ENCODE data around the gene VWA1.
"Not testable (repeated sequence)": the region's sequence is repeated elsewhere in the genome, so short reads cannot be mapped to it uniquely, and the experiment has no call there.

Gene VWA1

DNA sequence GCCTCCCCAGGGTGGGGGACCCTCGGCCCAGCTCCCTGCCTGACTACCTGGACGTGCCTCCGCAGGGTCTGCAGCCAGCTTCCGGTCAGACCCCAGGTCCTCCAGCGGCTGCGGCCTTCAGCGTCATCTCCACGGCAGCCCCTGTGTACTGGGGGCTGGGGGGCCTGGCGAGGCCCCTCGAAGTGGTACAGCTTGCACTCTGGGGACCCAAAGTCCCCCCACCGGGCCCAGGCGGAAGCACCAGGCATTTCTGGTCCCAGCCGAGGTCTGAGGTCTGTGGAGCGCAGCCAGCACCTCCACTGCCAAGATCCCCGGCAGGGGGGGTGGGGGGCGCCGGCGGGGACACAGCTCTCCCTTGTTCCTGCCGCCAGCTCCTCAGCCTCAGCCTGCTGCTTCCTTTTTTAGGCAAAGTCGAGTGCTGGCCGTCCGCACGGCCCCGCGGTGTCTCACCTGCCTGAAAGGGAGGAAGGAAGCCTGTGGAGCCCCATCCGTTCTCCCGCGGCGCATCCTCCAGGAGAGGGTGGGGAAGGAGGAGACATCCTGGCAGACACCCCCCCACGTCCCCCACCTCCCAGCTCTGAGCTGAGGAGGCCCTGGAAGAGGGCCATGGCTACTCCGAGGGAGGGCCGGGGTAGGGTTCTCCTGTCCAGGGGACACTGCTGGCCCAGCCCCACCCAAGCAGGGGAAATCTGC, 1.2 kb upstream of the VWA1 start:
- no peak overlapping the region for H3K27ac Mint-ChIP-seq
- no peak overlapping the region for H3K4me3 Mint-ChIP-seq
- peaks cover 20% of the 10 kb centered on the region for H3K4me1 Mint-ChIP-seq (ENCODE audit: low read depth)
- no peaks in the 10 kb centered on the region for H3K36me3 Mint-ChIP-seq (ENCODE audit: low read depth)
- H3K27me3 Mint-ChIP-seq: peaks cover 17% of the 10 kb centered on the region
- H3K9me3 Mint-ChIP-seq: no peaks in the 10 kb centered on the region

DNA sequence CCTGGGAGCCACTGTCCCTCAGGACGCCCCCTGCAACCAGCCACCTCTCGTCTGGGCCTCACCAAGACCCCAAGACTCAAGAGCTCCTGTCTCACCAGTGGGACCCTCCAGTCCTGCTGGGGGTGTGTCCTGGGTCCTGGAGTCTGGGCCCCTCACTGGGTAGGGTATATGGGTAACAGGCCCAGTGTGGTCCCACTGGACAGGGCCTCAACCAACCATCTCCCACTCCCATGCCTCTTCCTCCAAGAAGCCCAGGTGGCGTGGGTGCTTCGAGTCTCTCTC, 725 bp upstream of the VWA1 start:
- peak overlapping the region; percentile 65 for H3K27ac Mint-ChIP-seq
- peaks cover 12% of the 10 kb centered on the region for H3K27me3 Mint-ChIP-seq
- no peaks in the 10 kb centered on the region for H3K36me3 Mint-ChIP-seq (ENCODE audit: low read depth)
- H3K9me3 Mint-ChIP-seq: no peaks in the 10 kb centered on the region
- H3K4me1 Mint-ChIP-seq (ENCODE audit: low read depth): peaks cover 20% of the 10 kb centered on the region
- H3K4me3 Mint-ChIP-seq: peak overlapping the region; percentile 63

DNA sequence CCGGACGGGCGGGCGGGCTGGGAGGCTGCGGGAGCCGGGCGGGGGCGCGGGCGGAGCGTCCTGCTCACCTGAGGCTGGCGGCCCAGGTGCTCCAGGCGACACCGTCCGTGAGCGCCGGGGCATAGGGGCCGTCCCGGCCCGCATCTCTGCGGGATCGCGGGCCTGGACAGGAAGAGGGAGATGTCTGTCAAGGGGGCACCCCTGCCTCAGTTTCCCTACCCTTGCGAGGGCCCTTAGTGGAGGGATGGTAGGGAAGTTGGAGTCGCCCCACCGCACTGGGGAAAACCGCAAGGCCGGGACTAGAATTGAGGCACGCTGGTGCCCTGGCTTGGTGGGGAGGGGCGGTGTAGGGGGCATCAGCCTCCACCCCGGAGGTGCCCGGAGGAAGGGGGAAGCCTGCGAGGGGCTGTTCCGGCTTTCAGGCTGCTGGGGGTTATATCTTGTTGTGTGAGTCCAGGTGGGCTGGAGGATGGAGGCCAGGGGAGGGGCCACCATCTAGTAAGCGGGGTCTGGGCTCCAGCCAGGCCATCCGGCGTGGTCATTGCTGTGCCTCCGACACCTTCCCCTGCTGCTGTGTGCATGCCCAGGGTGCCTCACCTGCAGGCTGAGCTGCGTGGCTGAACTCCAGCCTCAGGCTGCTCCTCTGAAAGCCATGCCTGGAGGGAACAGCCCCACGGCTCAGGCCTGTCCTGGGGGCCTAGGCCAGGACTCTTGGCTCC, 580 bp downstream of the VWA1 start:
- peaks cover 8% of the 10 kb centered on the region for H3K27me3 Mint-ChIP-seq
- H3K4me3 Mint-ChIP-seq: peak overlapping the region; percentile 49
- no peaks in the 10 kb centered on the region for H3K36me3 Mint-ChIP-seq (ENCODE audit: low read depth)
- H3K4me1 Mint-ChIP-seq (ENCODE audit: low read depth): peaks cover 20% of the 10 kb centered on the region
- no peaks in the 10 kb centered on the region for H3K9me3 Mint-ChIP-seq
- no peak overlapping the region for H3K27ac Mint-ChIP-seq

DNA sequence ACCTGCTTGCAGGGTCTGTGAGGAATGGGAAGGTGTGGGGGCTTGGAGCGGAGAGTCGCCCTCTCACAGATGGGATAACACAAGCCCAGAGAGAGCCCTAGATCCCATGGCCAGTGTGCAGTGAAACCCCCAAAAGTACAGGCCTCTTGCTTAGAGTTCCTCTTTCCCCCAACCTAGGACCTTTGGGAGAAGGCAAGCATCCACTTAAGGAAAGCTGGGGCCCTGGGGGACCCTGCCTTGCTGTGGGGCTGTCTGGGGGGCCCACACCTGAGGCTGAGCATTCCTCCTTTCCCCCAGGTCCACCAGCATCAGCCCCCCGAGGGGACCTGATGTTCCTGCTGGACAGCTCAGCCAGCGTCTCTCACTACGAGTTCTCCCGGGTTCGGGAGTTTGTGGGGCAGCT, 1.1 kb downstream of the VWA1 start:
- H3K9me3 Mint-ChIP-seq: no peaks in the 10 kb centered on the region
- H3K36me3 Mint-ChIP-seq (ENCODE audit: low read depth): no peaks in the 10 kb centered on the region
- no peak overlapping the region for H3K27ac Mint-ChIP-seq
- peak overlapping the region; percentile 49 for H3K4me3 Mint-ChIP-seq
- H3K27me3 Mint-ChIP-seq: peaks cover 8% of the 10 kb centered on the region
- H3K4me1 Mint-ChIP-seq (ENCODE audit: low read depth): peaks cover 20% of the 10 kb centered on the region

DNA sequence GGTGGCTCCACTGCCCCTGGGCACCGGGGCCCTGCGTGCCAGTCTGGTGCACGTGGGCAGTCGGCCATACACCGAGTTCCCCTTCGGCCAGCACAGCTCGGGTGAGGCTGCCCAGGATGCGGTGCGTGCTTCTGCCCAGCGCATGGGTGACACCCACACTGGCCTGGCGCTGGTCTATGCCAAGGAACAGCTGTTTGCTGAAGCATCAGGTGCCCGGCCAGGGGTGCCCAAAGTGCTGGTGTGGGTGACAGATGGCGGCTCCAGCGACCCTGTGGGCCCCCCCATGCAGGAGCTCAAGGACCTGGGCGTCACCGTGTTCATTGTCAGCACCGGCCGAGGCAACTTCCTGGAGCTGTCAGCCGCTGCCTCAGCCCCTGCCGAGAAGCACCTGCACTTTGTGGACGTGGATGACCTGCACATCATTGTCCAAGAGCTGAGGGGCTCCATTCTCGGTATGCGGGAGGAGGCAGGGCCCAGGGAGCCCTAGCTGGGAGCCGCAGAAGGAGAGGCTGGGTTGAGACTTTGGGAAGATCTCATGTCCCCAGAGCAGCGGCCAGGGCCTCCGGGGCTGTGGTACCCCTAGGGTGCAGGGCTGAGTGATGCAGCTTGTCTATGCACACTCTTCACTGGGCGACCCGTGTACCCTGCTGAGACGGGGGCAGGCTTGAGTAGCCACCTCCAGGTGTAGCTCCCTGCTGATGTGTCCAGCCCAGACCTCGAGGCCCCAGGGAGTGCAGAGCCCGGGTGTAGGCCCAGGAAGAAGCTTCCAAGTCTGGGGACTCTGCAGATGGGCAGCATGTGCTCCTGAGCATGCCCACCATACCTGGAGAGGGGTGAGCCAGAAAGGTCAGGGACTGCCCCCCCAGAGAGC, 1.8 kb downstream of the VWA1 start:
- Mint-ChIP-seq H3K4me1 (ENCODE audit: low read depth) (peaks cover 20% of the 10 kb centered on the region), H3K36me3 (ENCODE audit: low read depth) (no peaks in the 10 kb centered on the region), H3K27me3 (peaks cover 8% of the 10 kb centered on the region), H3K27ac (no peak overlapping the region), H3K4me3 (no peak overlapping the region), H3K9me3 (no peaks in the 10 kb centered on the region)

DNA sequence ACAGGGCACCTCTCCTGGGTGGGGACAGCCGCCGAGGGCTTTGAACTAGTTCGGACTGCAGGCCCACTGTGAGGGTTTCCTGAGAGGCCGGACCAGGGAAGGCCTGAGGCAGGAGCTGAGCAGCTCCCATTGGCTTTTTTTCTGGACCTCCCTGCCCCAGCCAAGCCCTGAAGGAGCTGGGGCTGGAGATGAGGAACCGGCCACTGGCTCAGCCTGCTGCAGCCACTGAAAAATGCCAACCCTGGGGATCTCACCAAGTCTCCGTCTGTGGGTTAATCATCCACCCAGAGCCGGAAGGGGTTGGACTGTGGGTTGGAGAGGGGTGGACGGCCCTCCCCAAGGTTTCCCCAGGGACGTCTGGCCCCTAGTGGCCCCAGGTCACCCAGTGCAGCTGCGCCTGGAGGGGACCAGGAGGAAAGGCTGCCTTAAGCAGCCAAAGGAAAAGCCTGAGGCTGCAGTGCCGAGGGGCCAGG, 2.5 kb downstream of the VWA1 start:
- no peaks in the 10 kb centered on the region for H3K36me3 Mint-ChIP-seq (ENCODE audit: low read depth)
- peaks cover 8% of the 10 kb centered on the region for H3K27me3 Mint-ChIP-seq
- H3K9me3 Mint-ChIP-seq: no peaks in the 10 kb centered on the region
- no peak overlapping the region for H3K4me3 Mint-ChIP-seq
- H3K27ac Mint-ChIP-seq: no peak overlapping the region
- H3K4me1 Mint-ChIP-seq (ENCODE audit: low read depth): peaks cover 20% of the 10 kb centered on the region

DNA sequence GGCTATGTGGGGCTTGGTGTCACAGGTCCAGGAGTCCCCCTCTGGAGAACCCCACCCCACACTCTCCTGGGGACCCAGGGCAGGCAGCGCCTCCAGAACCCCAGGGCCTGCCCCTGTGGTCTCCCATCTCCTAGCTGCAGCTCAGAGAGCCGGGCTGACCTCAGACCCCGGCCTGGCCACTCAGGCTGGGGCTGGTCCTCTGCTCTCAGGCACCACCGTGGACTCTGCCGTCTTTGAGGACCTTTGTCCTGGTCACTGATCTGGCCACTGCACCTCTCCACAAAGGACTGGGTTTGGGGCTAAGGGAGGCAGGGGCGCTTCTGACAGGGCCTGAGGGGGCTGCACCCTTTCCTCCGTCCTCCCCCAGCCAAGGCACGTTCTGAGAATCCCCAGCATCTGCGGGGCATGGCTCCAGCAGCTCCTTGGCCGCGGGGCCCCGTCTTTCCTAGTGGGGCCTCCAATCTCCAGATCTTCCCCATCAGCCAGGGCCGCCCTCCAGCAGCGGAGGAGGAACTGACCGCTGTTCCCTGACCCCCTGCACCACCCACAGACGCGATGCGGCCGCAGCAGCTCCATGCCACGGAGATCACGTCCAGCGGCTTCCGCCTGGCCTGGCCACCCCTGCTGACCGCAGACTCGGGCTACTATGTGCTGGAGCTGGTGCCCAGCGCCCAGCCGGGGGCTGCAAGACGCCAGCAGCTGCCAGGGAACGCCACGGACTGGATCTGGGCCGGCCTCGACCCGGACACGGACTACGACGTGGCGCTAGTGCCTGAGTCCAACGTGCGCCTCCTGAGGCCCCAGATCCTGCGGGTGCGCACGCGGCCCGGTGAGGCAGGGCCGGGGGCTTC, 3.3 kb downstream of the VWA1 start:
- Mint-ChIP-seq H3K9me3 (no peaks in the 10 kb centered on the region), H3K27me3 (peaks cover 8% of the 10 kb centered on the region), H3K27ac (no peak overlapping the region), H3K4me3 (no peak overlapping the region), H3K4me1 (ENCODE audit: low read depth) (peaks cover 17% of the 10 kb centered on the region), H3K36me3 (ENCODE audit: low read depth) (no peaks in the 10 kb centered on the region)

DNA sequence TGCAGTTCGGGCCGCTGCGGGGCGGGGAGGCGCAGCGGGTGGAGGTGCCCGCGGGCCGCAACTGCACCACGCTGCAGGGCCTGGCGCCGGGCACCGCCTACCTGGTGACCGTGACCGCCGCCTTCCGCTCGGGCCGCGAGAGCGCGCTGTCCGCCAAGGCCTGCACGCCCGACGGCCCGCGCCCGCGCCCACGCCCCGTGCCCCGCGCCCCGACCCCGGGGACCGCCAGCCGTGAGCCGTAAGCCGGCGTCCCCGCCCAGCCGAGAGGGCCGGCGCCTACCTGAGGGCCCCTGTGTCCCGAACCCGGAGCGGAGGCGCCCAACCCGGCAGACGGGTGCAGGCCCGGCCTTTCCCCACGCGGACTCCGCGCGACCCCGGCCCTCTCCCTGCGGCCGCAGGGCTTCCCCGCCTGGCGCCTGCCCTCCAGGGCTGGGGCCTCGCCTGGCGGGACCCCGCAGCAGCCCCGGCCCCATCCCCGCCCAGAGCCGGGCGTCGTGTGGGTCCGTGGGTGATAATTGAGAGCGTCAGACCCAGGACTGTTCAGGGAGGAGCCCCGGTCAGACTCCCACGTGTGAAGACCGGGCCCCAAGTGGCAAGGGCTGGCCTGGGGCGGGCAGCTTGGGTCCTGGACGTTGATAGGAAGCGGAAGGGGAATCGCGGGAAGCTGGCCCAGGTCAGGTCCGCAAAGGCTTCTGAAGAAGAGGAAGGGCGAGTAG, 4.2 kb downstream of the VWA1 start:
- H3K27ac Mint-ChIP-seq: no peak overlapping the region
- H3K4me3 Mint-ChIP-seq: no peak overlapping the region
- H3K4me1 Mint-ChIP-seq (ENCODE audit: low read depth): peaks cover 9% of the 10 kb centered on the region
- no peaks in the 10 kb centered on the region for H3K9me3 Mint-ChIP-seq
- H3K27me3 Mint-ChIP-seq: peaks cover 8% of the 10 kb centered on the region
- no peaks in the 10 kb centered on the region for H3K36me3 Mint-ChIP-seq (ENCODE audit: low read depth)

DNA sequence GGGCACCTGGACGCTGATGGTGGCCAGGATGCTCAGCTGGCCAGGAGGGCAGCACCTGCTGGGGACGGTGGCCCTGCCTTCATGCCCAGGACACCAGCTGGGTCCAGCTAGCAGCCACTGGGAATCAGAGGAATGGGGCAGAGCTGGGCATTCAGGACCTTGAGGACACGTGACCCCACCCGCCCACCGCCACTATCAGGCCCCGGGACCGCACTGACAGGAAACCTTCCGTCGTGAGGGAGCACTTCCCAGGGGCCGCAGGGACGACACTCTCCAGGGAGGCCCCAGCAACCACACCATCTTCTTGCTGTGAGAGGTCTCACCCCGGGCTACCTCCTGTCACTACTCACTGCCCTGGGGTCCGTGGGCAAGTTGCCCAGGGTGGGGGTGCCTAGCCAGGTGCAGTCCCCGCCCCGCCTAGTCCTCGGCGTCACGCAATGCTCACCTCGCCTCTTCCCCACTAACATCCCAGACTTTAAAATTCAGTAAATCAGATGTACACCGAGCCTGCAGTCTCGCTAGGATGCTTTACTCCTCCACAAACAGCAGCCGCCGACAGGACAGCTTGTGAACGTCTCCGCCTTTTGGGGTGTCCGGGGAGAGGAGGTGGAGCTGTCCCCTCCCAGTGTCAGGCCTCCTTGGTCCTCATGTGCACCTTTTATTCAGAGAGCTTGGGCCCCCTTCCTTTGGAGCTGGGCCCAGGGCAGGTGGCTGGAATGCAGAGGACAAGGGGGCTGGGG, 4.9 kb downstream of the VWA1 start:
- peaks cover 3% of the 10 kb centered on the region for H3K4me1 Mint-ChIP-seq (ENCODE audit: low read depth)
- H3K9me3 Mint-ChIP-seq: no peaks in the 10 kb centered on the region
- H3K27me3 Mint-ChIP-seq: peaks cover 3% of the 10 kb centered on the region
- no peak overlapping the region for H3K27ac Mint-ChIP-seq
- no peaks in the 10 kb centered on the region for H3K36me3 Mint-ChIP-seq (ENCODE audit: low read depth)
- no peak overlapping the region for H3K4me3 Mint-ChIP-seq

DNA sequence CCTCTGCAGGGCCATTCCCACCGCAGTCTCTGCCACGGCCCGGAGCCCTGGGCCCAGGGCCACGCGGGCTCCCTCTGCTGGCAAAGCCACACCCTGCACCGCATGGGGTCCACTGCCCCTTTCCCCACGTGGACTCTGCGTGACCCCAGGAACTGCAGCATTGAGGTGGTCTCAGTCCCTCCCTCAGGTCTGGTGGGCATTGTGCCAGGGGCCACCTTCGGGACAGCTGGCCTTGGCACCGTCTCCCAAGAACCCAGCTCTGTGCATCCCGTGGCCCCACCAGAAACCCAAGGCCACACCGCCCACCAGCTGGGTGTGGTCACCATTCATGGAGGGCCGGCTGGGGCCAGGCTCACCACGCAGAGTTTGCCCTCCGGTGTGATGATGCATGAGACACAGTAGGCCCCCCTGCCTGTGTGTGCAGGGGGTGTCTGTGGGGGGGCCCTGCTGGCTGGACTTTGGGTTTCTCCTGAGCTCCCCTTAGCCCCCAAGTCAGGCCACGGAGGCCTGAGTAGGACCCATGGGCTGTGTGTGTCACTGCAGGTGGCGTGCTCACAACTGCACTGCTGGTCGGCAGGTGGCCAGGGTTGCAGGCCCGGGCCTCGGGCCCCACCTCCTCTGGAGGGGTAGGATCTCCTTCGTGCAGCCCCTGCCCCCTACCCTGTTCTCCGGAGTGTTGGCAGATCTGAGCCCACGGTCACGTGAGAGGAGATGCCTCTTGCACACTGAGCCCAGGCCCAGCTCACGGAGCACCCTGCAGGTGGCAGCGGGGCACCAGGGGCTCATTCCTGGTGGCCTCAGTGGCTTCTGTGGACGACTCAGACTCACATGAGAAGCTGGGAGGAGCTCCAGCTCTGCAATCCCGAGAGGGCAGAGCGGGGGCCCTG, 5.8 kb downstream of the VWA1 start:
- no peak overlapping the region for H3K27ac Mint-ChIP-seq
- H3K36me3 Mint-ChIP-seq (ENCODE audit: low read depth): no peaks in the 10 kb centered on the region
- peaks cover 1% of the 10 kb centered on the region for H3K4me1 Mint-ChIP-seq (ENCODE audit: low read depth)
- H3K4me3 Mint-ChIP-seq: no peak overlapping the region
- H3K9me3 Mint-ChIP-seq: no peaks in the 10 kb centered on the region
- H3K27me3 Mint-ChIP-seq: peaks cover 2% of the 10 kb centered on the region

DNA sequence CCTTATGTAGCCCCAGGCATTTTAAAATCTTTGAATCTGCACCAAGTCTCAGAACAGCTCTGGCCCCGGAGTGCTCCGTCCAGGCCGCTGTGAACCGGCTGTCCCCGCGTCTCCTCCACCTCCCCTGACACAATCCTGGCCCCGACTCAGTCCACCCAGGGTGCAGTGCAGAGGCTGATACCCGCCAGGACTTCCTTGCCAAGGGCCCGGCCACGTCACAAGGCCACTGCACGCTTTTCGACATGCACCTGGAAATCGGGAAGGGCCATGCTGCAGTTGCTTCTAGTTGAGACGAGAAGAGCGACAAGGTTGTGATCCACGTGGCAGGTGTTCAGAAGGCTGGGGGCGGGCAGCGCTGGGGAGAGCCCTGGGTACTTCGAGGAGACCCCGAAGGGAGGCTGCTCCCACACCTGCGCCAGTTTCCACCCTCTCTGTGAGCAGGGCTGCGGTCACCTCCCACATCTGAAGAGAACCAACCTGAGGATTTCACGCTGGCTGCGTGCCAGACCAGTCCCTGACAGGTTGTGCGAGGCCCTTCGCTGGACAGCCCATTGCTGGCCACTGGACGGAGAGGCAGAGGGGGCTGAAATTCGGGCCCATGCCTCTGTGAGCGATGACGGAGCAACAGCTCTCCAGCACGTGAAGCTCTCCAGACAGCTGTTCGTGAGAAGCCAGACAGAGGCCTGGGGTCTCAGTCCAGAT, 6.7 kb downstream of the VWA1 start:
- no peaks in the 10 kb centered on the region for H3K4me1 Mint-ChIP-seq (ENCODE audit: low read depth)
- no peaks in the 10 kb centered on the region for H3K36me3 Mint-ChIP-seq (ENCODE audit: low read depth)
- H3K9me3 Mint-ChIP-seq: no peaks in the 10 kb centered on the region
- H3K4me3 Mint-ChIP-seq: no peak overlapping the region
- no peaks in the 10 kb centered on the region for H3K27me3 Mint-ChIP-seq
- no peak overlapping the region for H3K27ac Mint-ChIP-seq

DNA sequence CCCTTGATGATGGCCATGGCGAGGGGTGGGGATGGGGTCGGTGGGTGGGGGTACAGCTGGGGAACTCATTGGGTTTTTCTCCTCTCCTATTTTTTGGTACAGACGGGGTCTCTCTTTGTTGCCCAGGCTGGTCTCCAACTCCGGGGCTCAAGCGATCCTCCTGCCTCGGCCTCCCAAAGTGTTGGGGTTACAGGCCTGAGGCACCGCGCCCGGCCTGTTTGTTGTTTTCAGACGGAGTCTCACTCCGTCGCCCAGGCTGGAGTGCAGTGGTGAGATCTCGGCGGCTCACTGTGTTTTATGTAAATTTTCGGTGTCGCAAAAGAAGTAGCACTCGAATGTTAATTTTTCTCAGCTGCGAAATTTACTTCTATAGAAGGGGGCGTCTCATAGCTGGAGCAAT, 11.1 kb downstream of the VWA1 start:
- not testable (repeated sequence) for H3K4me1 Mint-ChIP-seq (ENCODE audit: low read depth); H3K27ac Mint-ChIP-seq; H3K36me3 Mint-ChIP-seq (ENCODE audit: low read depth); H3K27me3 Mint-ChIP-seq; H3K9me3 Mint-ChIP-seq; H3K4me3 Mint-ChIP-seq

All from stimulated activated naive CD8-positive, alpha-beta T cell treated with anti-CD3 and anti-CD28 coated beads, Interleukin-15, Interleukin-2, amounts not matched to agents 100 ng/mL and 50 ng/mL, for 24 hours (primary cell).